Endothelial cell of umbilical vein (primary cell): ENCODE data around the gene IPO5.

ENCODE experiments used
- FOS ChIP-seq: IDR thresholded peaks from 2 replicates; pipeline ENCODE4 v1.6.1; 2011; ENCODE audit warnings: mild to moderate bottlenecking, low read length, moderate library complexity, borderline replicate concordance; ENCODE audit not compliant: insufficient read depth
- TF ChIP-seq, protein P1 (sequence below), 2 donors: IDR thresholded peaks; 1 replicate in 1 of 2; 2 replicates in 1 of 2; pipeline ENCODE4 v1.5.1; 2011; ENCODE audit warnings: low read length in 2 of 2, mild to moderate bottlenecking in 2 of 2, moderate library complexity in 2 of 2, control low read depth in 1 of 2, inconsistent platforms in 1 of 2, low read depth in 1 of 2; ENCODE audit not compliant: insufficient read depth in 1 of 2; ENCODE audit errors: extremely low read depth in 1 of 2

DNA sequence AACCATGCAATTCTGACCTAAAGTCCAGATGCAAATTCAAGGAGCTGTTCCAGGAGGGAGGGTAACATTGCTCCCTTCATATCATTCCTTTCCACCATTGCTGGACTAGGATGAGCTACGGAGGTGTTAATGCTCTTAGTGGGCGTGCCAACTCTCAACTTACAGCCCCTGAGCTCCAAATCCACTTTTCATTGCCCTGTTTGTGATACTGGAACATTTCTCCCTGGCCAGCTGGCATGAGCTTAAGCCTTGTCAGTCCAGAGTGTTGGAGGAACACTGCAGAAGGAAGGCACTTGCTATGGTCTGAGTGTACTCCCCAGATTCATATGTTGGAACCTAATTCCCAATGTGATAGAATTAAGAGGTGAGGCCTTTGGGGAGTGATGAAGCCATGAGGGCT lies 119.0 kb downstream of the IPO5 start:
- no peak for TF ChIP-seq FOS
- TF ChIP-seq, protein P1, sequence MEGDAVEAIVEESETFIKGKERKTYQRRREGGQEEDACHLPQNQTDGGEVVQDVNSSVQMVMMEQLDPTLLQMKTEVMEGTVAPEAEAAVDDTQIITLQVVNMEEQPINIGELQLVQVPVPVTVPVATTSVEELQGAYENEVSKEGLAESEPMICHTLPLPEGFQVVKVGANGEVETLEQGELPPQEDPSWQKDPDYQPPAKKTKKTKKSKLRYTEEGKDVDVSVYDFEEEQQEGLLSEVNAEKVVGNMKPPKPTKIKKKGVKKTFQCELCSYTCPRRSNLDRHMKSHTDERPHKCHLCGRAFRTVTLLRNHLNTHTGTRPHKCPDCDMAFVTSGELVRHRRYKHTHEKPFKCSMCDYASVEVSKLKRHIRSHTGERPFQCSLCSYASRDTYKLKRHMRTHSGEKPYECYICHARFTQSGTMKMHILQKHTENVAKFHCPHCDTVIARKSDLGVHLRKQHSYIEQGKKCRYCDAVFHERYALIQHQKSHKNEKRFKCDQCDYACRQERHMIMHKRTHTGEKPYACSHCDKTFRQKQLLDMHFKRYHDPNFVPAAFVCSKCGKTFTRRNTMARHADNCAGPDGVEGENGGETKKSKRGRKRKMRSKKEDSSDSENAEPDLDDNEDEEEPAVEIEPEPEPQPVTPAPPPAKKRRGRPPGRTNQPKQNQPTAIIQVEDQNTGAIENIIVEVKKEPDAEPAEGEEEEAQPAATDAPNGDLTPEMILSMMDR (IDR thresholded peaks at IDR 0.05; ENCODE audit: extremely low read depth in 1 of 2, insufficient read depth in 1 of 2, low read depth in 1 of 2, low read length in 2 of 2), result no peak
